NCI-H1048 (cell line): Measurements from ENCODE around the gene GSTO2.
"Not testable (repeated sequence)": the region's sequence is repeated elsewhere in the genome, so short reads cannot be mapped to it uniquely, and the experiment has no call there.

Experiments used
- DNase-seq: peaks from one replicate; lab custom pipeline; 2025; lab: John Stamatoyannopoulos, UW

GSTO2 gene

GRCh38 chr10:104268713-104269645 lies at the start of gene GSTO2:
Gene GSTO2 (plus strand): TSS chr10:104269184. CDS start chr10:104274916, 5,732 bp downstream.
- peak; percentile 97 for DNase-seq

GRCh38 chr10:104220522-104220921 lies 48.5 kb upstream of the GSTO2 start:
- DNase-seq = no peak

GRCh38 chr10:104223304-104223703 lies 45.7 kb upstream of the GSTO2 start:
- DNase-seq = no peak

- no peak for DNase-seq
These were observed 38.5 kb upstream of the GSTO2 start for GRCh38 chr10:104230490-104230889.

- DNase-seq = peak; percentile 86
These were observed 37.0 kb upstream of the GSTO2 start, which contains the start of gene CFAP43 for GRCh38 chr10:104231784-104232612. Gene CFAP43 (minus strand): TSS chr10:104232364. CDS start chr10:104232246, 118 bp downstream.

- no peak for DNase-seq
These were observed 36.3 kb upstream of the GSTO2 start for GRCh38 chr10:104232613-104233102.

- DNase-seq = no peak
These were observed 35.2 kb upstream of the GSTO2 start for GRCh38 chr10:104233817-104234216.

- no peak for DNase-seq
These were observed 34.0 kb upstream of the GSTO2 start for GRCh38 chr10:104234934-104235333.

GRCh38 chr10:104235801-104236200 lies 33.2 kb upstream of the GSTO2 start:
- DNase-seq = no peak

GRCh38 chr10:104240078-104240477 lies 28.9 kb upstream of the GSTO2 start:
- no peak for DNase-seq

GRCh38 chr10:104242545-104242944 lies 26.4 kb upstream of the GSTO2 start:
- DNase-seq = no peak

- DNase-seq = not testable (repeated sequence)
These were observed 26.0 kb upstream of the GSTO2 start for GRCh38 chr10:104243009-104243408.

GRCh38 chr10:104243512-104243911 lies 25.5 kb upstream of the GSTO2 start:
- DNase-seq = no peak

- no peak for DNase-seq
These were observed 23.8 kb upstream of the GSTO2 start for GRCh38 chr10:104245066-104245632.

- no peak for DNase-seq
These were observed 22.0 kb upstream of the GSTO2 start for GRCh38 chr10:104246976-104247375.

- DNase-seq = no peak
These were observed 21.4 kb upstream of the GSTO2 start for GRCh38 chr10:104247513-104248146.

GRCh38 chr10:104248931-104249330 lies 20.1 kb upstream of the GSTO2 start:
- DNase-seq = not testable (repeated sequence)

GRCh38 chr10:104250371-104250770 lies 18.6 kb upstream of the GSTO2 start:
- no peak for DNase-seq

- no peak for DNase-seq
These were observed 17.5 kb upstream of the GSTO2 start for GRCh38 chr10:104251443-104251842.

GRCh38 chr10:104252368-104252767 lies 16.6 kb upstream of the GSTO2 start:
- no peak for DNase-seq

GRCh38 chr10:104253106-104253505 lies 15.9 kb upstream of the GSTO2 start:
- DNase-seq = no peak
